Pancreas (tissue), 10 donors: ENCODE data around the gene NSD2. TPM values are rescaled to one million over a fixed set of nuclear protein-coding genes. Genes with fewer than 3 reads are reported as not detected.
A peak's percentile ranks its signal among the peaks of the same experiment; 100 is the strongest.

ENCODE experiments used
- ATAC-seq, 4 donors: fragments of 200-7000 bp; cut with Tn5 transposase; one replicate each; pipeline versions ENCODE4 v1.8.0 to v1.9.1; 2020; ENCODE audit warnings: mild to moderate bottlenecking in 4 of 4, moderate library complexity in 4 of 4
- DNase-seq, 6 donors: peaks; one replicate each; pipeline ENCODE4 v3.0.0-alpha.2; 2020
- FAIRE-seq: peaks from 2 replicates; lab custom pipeline; 2012; peaks lifted over from hg19 to GRCh38; lab: Jason Lieb, UNC
- H3K27ac ChIP-seq, 4 donors: fragments of 200-600 bp; sonication (generic); 1 replicate in 3 of 4; 2 replicates in 1 of 4; pipeline versions ENCODE4 v1.5.0 to v1.8.0; 2020
- H3K27me3 ChIP-seq, 4 donors: fragments of 200-600 bp; one replicate each; pipeline ENCODE4 v1.8.0; 2021
- H3K36me3 ChIP-seq, 3 donors: fragments of 200-600 bp; sonication (generic) in 1 of 3; one replicate each; pipeline versions ENCODE4 v1.5.0 to v1.8.0; 2020 to 2021
- H3K4me1 ChIP-seq, 3 donors: fragments of 200-600 bp; one replicate each; pipeline ENCODE4 v1.8.0; 2021
- H3K4me3 ChIP-seq, 4 donors: fragments of 200-600 bp; sonication (generic) in 2 of 4; one replicate each; pipeline versions ENCODE4 v1.5.0 to v1.8.0; 2020 to 2021
- H3K9me3 ChIP-seq, 4 donors: fragments of 200-600 bp; one replicate each; pipeline ENCODE4 v1.8.0; 2021
- WGBS, 2 donors: extraction: QIAGEN DNeasy Blood & Tissue Kit; methylation state at CpG; one replicate each; pipeline ENCODE4 v1.1.7; 2013; 5-methylcytosine and 5-hydroxymethylcytosine counted together
- intact Hi-C, 3 donors: fragments of 100-400 bp; cut with DNase I; formaldehyde crosslinking; loops; one replicate each; pipeline versions ENCODE4 v1.11.1 to v1.14.2; 2022
- polyA plus RNA-seq, 2 donors: library from polyadenylated mRNA; stranded (reverse); fragments of 200-250 nt; gene quantifications; one replicate each; pipeline ENCODE4 v1.2.3, GENCODE V29; 2013
- total RNA-seq, 6 donors: library from RNA; stranded (reverse); fragmentation: NEBNext Ultra II Directional in 4 of 6; extraction: Animal tissue kit (Norgen Biotek cat#: 25700) in 4 of 6; gene quantifications; one replicate each; pipeline versions ENCODE4 v1.2.1 to v1.2.4, GENCODE V29; 2021 to 2023
- TF ChIP-seq, protein P1 (sequence below), 4 donors: fragments of 200-600 bp; sonication (generic) in 3 of 4; IDR thresholded peaks; one replicate each; pipeline versions ENCODE4 v1.5.0 to v1.8.0; 2021; ENCODE audit warnings: antibody characterized with exemption in 4 of 4
- donor health status: healthy with polysubstance abuse.
- donor health status: DM: no; HTN: no; CAD: no; lungs with moderate emphysema.
- donor health status: DM: no; HTN: no; CAD: no.
- donor health status: control.
- donor health status: control.
- donor health status: Bipolar disorder and iron deficiency.
- donor health status: DM: yes; HTN: yes; CAD: no.
- donor health status: DM: no; HTN: no; CAD: no.
- donor health status: DM: no; HTN: no; CAD: no.
- donor health status: DM: yes; HTN: yes; CAD: no.

The NSD2 gene
- total and polyA plus RNA-seq, 8 donors: 11.7 to 36.6 (median 22.4) TPM

DNA sequence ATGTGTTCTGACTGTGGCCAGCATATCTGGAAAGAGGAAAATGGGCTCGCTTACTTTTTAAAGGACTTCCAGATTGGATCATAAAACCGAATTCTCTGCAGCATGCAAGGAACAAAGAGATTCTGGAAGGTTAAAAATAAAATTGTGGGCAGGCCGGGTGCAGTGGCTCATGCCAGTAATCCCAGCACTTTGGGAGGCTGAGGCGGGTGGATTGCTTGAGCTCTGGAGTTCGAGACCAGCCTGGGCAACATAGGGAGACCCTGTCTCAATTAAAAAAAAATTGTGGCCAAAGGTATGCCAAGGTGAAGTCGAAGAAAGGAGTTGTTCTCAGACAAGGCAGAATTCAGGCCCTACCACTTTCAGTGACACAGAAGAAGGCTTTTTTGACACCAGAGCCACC lies 99.7 kb downstream of the NSD2 start:
- peaks cover 0 to 8% (median 0%) of the 10 kb centered on the region in 3 donors for H3K36me3 ChIP-seq
- WGBS, 2 donors: 91 to 98% methylated on average over 6 of the region's 6 CpGs
- no peak for ATAC-seq
- TF ChIP-seq, protein P1, sequence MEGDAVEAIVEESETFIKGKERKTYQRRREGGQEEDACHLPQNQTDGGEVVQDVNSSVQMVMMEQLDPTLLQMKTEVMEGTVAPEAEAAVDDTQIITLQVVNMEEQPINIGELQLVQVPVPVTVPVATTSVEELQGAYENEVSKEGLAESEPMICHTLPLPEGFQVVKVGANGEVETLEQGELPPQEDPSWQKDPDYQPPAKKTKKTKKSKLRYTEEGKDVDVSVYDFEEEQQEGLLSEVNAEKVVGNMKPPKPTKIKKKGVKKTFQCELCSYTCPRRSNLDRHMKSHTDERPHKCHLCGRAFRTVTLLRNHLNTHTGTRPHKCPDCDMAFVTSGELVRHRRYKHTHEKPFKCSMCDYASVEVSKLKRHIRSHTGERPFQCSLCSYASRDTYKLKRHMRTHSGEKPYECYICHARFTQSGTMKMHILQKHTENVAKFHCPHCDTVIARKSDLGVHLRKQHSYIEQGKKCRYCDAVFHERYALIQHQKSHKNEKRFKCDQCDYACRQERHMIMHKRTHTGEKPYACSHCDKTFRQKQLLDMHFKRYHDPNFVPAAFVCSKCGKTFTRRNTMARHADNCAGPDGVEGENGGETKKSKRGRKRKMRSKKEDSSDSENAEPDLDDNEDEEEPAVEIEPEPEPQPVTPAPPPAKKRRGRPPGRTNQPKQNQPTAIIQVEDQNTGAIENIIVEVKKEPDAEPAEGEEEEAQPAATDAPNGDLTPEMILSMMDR (IDR thresholded peaks at IDR 0.05): no peak
- no peak for DNase-seq
- no peak overlapping the region for H3K27ac ChIP-seq
- no peaks in the 10 kb centered on the region for H3K9me3 ChIP-seq
- no peak overlapping the region for H3K4me3 ChIP-seq
- intact Hi-C loops: no loop called here
- no peaks in the 10 kb centered on the region for H3K4me1 ChIP-seq
- FAIRE-seq: no peak
- no peaks in the 10 kb centered on the region for H3K27me3 ChIP-seq

DNA sequence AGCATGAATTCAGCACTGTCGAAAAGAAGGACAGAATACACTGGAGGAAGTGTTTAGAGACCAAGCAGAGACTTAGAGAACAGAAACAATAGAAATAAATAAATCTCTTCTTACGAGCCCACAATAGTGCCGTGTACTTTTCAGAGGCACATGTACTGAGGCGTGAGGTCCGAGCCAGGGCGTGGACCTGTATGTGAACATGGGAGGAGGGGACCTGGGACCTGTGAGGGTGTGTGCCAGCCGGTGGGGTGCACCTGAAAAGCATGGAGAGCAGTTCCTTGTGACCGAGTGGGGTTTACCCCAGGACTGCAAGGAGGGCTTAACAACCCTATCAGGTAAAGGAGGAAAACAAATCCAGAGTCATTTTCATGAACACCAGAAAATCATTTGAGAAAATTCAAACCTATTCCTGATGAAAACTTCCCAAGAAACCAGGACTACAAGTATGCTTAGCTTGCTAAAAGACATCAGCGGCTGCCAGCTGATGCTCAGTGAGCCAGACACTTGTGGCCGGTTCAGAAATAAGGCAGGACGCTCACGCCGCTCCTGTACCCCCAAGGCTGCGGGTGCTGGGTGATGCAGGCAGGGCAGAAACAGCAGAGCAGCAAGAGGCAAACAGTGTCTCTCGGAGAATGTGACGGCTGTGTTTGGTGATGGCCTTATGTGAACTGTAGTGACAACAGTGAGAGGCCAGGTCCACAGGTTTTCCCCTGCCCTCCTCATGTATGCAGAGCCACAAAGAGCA lies 100.4 kb downstream of the NSD2 start:
- H3K9me3 ChIP-seq: no peaks in the 10 kb centered on the region
- H3K36me3 ChIP-seq: peaks cover 0 to 12% (median under 1%) of the 10 kb centered on the region in 3 donors
- H3K4me3 ChIP-seq: no peak overlapping the region
- 92 to 96% methylated on average over 16 of the region's 16 CpGs for WGBS, 2 donors
- TF ChIP-seq, protein P1 (IDR thresholded peaks at IDR 0.05): no peak
- DNase-seq (peak in 1 of 6 donors; percentile 42), ATAC-seq (peak in 1 of 4 donors; percentile 28), FAIRE-seq (no peak)
- H3K4me1 ChIP-seq: no peaks in the 10 kb centered on the region
- no peaks in the 10 kb centered on the region for H3K27me3 ChIP-seq
- intact Hi-C loops: no loop called here
- H3K27ac ChIP-seq: no peak overlapping the region

DNA sequence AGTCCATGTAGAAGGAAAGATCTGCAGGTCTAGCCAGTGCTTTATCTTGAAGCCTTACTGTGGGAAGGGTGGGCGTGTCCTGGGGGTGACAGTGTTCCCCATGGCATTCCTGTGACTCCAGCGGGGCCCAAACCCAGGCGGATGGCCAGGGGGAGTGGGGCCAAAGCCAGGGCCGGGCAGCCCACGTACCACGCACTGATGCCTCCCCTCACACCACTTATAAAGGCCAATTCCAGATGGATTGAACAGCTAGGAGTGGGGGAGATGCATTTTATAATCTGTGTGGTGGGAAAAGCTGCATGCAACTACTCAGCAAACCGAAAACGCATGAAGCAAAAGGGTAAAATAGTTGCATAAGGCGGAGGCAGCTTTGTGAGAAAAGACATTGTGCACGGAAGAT lies 101.2 kb downstream of the NSD2 start:
- ATAC-seq (no peak), FAIRE-seq (no peak), DNase-seq (peak in 1 of 6 donors; percentile 24)
- Histone ChIP-seq H3K27me3 (no peaks in the 10 kb centered on the region), H3K4me1 (no peaks in the 10 kb centered on the region), H3K9me3 (no peaks in the 10 kb centered on the region), H3K36me3 (peaks cover 0 to 17% (median 4%) of the 10 kb centered on the region in 3 donors), H3K4me3 (no peak overlapping the region), H3K27ac (no peak overlapping the region)
- WGBS, 2 donors: 95 to 96% methylated on average over 10 of the region's 10 CpGs
- intact Hi-C loops: no loop called here
- TF ChIP-seq, protein P1 (IDR thresholded peaks at IDR 0.05): no peak

DNA sequence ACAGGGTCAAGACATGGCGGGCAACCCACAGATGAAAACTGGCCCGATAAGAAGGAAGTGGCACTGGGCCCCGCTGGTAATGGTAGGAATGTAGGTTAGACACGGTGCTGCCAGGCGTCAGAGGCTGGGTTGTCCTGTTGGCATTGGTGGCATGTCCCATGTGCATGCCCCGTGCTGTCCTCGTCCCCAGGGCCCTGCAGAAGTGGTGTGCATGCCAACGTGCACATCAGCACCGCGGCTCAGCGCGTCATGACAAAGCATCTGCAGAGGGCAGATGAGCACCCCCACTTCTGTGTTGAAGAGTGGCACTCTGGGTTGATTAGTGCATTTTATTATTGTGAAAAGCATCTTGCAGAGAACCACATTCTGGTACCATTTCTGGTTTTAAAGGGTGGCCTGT lies 102.0 kb downstream of the NSD2 start:
- H3K4me1 ChIP-seq: no peaks in the 10 kb centered on the region
- no peaks in the 10 kb centered on the region for H3K9me3 ChIP-seq
- peaks cover 0 to 18% (median 4%) of the 10 kb centered on the region in 3 donors for H3K36me3 ChIP-seq
- FAIRE-seq (no peak), ATAC-seq (no peak), DNase-seq (no peak)
- H3K4me3 ChIP-seq: no peak overlapping the region
- intact Hi-C loops: no loop called here
- WGBS, 2 donors: 93 to 95% methylated on average over 12 of the region's 12 CpGs
- TF ChIP-seq, protein P1 (IDR thresholded peaks at IDR 0.05): no peak
- H3K27ac ChIP-seq: no peak overlapping the region
- no peaks in the 10 kb centered on the region for H3K27me3 ChIP-seq

DNA sequence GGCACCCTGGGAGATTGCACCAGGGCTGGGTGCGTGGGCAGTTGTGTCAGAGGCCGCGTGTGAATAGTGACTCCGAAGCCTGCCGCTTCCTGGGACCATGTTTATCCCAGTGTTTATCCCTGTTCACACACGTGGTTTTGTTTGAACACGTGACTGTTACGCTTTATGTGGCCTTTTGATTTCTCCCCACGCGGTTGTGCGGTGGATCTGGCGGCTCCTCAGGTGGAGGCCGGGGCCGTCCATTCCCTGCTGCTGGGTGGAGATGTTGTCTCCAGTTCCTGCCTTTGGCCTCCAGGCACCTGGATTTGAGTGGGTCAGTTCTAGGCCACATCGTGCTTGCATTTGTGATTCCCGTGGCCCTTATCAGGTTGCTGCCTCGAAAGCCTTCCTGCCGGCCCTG lies 102.5 kb downstream of the NSD2 start:
- H3K27ac ChIP-seq: no peak overlapping the region
- 91 to 93% methylated on average over 18 of the region's 18 CpGs for WGBS, 2 donors
- H3K27me3 ChIP-seq: no peaks in the 10 kb centered on the region
- H3K36me3 ChIP-seq: peaks cover 0 to 23% (median 4%) of the 10 kb centered on the region in 3 donors
- ATAC-seq: no peak
- intact Hi-C loops: no loop called here
- DNase-seq: no peak
- no peaks in the 10 kb centered on the region for H3K4me1 ChIP-seq
- FAIRE-seq: no peak
- H3K9me3 ChIP-seq: no peaks in the 10 kb centered on the region
- H3K4me3 ChIP-seq: no peak overlapping the region
- TF ChIP-seq, protein P1 (IDR thresholded peaks at IDR 0.05): no peak
